Nephron progenitor cell (in vitro differentiated cells): ENCODE data around the gene PLD1.

Experiments used
- DNase-seq: peaks from one replicate; pipeline ENCODE4 v3.0.0; 2021
- H3K27ac Mint-ChIP-seq: 2 replicates; pipeline ENCODE4 v1.8.0; 2021; ENCODE audit warnings: mild to moderate bottlenecking, moderate library complexity, mixed read lengths
- H3K27me3 Mint-ChIP-seq: 2 replicates; pipeline ENCODE4 v1.8.0; 2021; ENCODE audit warnings: mild to moderate bottlenecking, low read depth, mixed read lengths; ENCODE audit not compliant: poor library complexity
- H3K36me3 Mint-ChIP-seq: 2 replicates; pipeline ENCODE4 v1.8.0; 2021; ENCODE audit warnings: low read depth, mixed read lengths
- H3K4me1 Mint-ChIP-seq: 2 replicates; pipeline ENCODE4 v1.8.0; 2021; ENCODE audit warnings: mixed read lengths
- H3K4me3 Mint-ChIP-seq: 2 replicates; pipeline ENCODE4 v1.8.0; 2021; ENCODE audit warnings: mild to moderate bottlenecking, moderate library complexity, mixed read lengths
- H3K9me3 Mint-ChIP-seq: 2 replicates; pipeline ENCODE4 v1.8.0; 2021; ENCODE audit warnings: mild to moderate bottlenecking, moderate library complexity, mixed read lengths
- CTCF ChIP-seq: fragments of 200-600 bp; sonication (generic); IDR thresholded peaks from 2 replicates; pipeline ENCODE4 v1.5.0; 2021; ENCODE audit warnings: antibody characterized with exemption

The PLD1 gene

DNA sequence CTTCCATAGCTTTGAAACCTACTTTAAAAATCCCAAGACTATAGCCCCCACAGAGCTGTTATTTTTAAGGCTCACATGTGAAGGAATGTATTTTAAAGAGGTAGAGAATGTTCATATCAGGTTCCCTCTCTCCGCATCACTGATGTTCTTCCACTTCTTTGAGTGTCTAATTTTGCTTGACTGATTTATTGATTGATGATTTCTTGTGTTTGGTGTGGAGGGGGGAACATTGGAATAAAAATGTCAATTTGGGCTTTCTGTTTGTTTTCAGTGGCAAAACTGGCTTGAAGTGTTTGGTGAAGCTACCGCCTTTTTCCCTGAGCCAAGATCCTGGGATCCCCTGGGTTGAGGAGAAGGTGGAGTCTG is 30.1 kb upstream of the PLD1 start:
- Mint-ChIP-seq H3K27me3 (peaks cover 5% of the 10 kb centered on the region), H3K9me3 (no peaks in the 10 kb centered on the region), H3K4me1 (peaks cover 45% of the 10 kb centered on the region), H3K4me3 (peak overlapping the region; percentile 8), H3K27ac (peak overlapping the region; percentile 70), H3K36me3 (no peaks in the 10 kb centered on the region)
- no peak for DNase-seq
- no peak for TF ChIP-seq CTCF

- Mint-ChIP-seq H3K27ac (no peak overlapping the region), H3K36me3 (no peaks in the 10 kb centered on the region), H3K4me1 (peaks cover 56% of the 10 kb centered on the region), H3K4me3 (no peak overlapping the region), H3K9me3 (no peaks in the 10 kb centered on the region), H3K27me3 (peaks cover 9% of the 10 kb centered on the region)
- TF ChIP-seq CTCF = no peak
- DNase-seq = no peak
Measured at GRCh38 chr3:171839270-171839669, 29.0 kb upstream of the PLD1 start.

- Mint-ChIP-seq H3K27ac (peak overlapping the region; percentile 92), H3K27me3 (peaks cover 9% of the 10 kb centered on the region), H3K9me3 (no peaks in the 10 kb centered on the region), H3K4me1 (peaks cover 55% of the 10 kb centered on the region), H3K4me3 (peak overlapping the region; percentile 60), H3K36me3 (no peaks in the 10 kb centered on the region)
- no peak for TF ChIP-seq CTCF
- peak; percentile 31 for DNase-seq
Measured at GRCh38 chr3:171838218-171838720, 28.0 kb upstream of the PLD1 start.

DNA sequence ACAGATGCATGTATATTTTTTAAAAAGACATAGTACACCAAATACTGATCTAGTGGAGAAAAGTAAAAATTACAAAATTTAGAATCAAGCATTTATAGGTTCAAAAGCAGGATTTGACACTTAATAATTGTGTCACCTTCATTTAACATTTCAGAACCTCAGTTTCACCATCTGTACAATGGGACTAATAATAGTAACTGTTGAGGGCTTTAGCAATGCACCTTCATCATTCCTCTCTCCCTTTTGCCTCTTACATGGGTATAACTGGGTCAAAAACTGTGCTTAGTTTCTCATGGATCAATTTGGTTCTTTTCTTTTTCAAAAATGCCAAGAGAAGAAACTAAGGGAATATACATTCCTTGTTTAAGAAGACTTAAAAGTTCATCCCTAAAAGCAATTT is 27.4 kb upstream of the PLD1 start:
- TF ChIP-seq CTCF = no peak
- Mint-ChIP-seq H3K4me1 (peaks cover 50% of the 10 kb centered on the region), H3K36me3 (no peaks in the 10 kb centered on the region), H3K4me3 (no peak overlapping the region), H3K27ac (no peak overlapping the region), H3K9me3 (no peaks in the 10 kb centered on the region), H3K27me3 (peaks cover 9% of the 10 kb centered on the region)
- DNase-seq = no peak

DNA sequence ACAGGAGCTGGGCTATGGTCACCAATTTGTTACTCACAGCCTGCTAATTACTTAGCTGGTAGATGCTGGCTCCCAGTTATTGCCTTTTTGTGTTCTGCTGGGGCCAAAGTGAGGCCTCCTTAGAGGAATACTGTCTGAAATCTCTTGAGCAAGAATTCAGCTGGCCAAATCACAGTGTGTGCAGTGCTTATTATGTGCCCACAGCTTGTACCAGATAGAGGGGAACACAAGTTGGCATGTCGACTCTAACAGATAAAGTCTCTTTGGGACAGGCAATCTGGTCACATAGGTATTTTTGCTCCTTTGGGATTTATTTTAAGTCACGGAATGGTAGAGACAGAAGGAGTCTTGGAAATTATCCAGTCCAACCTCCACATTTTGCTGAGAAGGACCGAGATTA is 26.6 kb upstream of the PLD1 start:
- Mint-ChIP-seq H3K36me3 (no peaks in the 10 kb centered on the region), H3K9me3 (no peaks in the 10 kb centered on the region), H3K27me3 (peaks cover 16% of the 10 kb centered on the region), H3K4me3 (no peak overlapping the region), H3K4me1 (peaks cover 46% of the 10 kb centered on the region), H3K27ac (no peak overlapping the region)
- TF ChIP-seq CTCF = no peak
- DNase-seq = no peak

GRCh38 chr3:171835613-171836012 is 25.3 kb upstream of the PLD1 start:
- Mint-ChIP-seq H3K4me1 (peaks cover 34% of the 10 kb centered on the region), H3K9me3 (no peaks in the 10 kb centered on the region), H3K27me3 (peaks cover 13% of the 10 kb centered on the region)

More at GRCh38 chr3:171835613-171836012, 25.3 kb upstream of the PLD1 start:
- TF ChIP-seq CTCF = no peak
- H3K4me3 Mint-ChIP-seq = no peak overlapping the region
- no peaks in the 10 kb centered on the region for H3K36me3 Mint-ChIP-seq
- no peak for DNase-seq
- H3K27ac Mint-ChIP-seq = no peak overlapping the region
